HG02943 (cell line): ENCODE data around the gene ZNF581.

Experiments used
- ATAC-seq: cut with Tn5 transposase; IDR thresholded peaks from one replicate; pipeline ENCODE4 v1.9.1; 2021; ENCODE audit warnings: mild to moderate bottlenecking, low read depth, moderate library complexity; ENCODE audit not compliant: unreplicated experiment

Gene ZNF581

GRCh38 chr19:55625004-55625326 lies 18.5 kb upstream of the ZNF581 start:
- no peak for ATAC-seq

GRCh38 chr19:55626350-55626749 lies 17.1 kb upstream of the ZNF581 start:
- no peak for ATAC-seq

- no peak for ATAC-seq
Measured at GRCh38 chr19:55632463-55632834, 11.0 kb upstream of the ZNF581 start.

- ATAC-seq = no peak
Measured at GRCh38 chr19:55633861-55634260, 9.6 kb upstream of the ZNF581 start.

- no peak for ATAC-seq
Measured at GRCh38 chr19:55635334-55635717, 8.1 kb upstream of the ZNF581 start.

GRCh38 chr19:55635856-55636440 lies 7.5 kb upstream of the ZNF581 start:
- no peak for ATAC-seq

- no peak for ATAC-seq
Measured at GRCh38 chr19:55636723-55637122, 6.7 kb upstream of the ZNF581 start.

GRCh38 chr19:55637534-55637933 lies 5.9 kb upstream of the ZNF581 start:
- ATAC-seq = no peak

GRCh38 chr19:55638864-55639359 lies 4.5 kb upstream of the ZNF581 start:
- no peak for ATAC-seq

- no peak for ATAC-seq
Measured at GRCh38 chr19:55640043-55640576, 3.3 kb upstream of the ZNF581 start.

GRCh38 chr19:55640577-55641425 lies 2.6 kb upstream of the ZNF581 start, which contains the start of gene ZNF580:
Gene ZNF580, plus strand, starts transcription at chr19:55641002. Its CDS starts 1,507 bp downstream, at chr19:55642509.
- ATAC-seq = no peak

GRCh38 chr19:55641426-55642152 lies 1.9 kb upstream of the ZNF581 start:
- ATAC-seq = no peak

GRCh38 chr19:55642153-55643002 lies 1.1 kb upstream of the ZNF581 start:
- no peak for ATAC-seq

- ATAC-seq = no peak
Measured at GRCh38 chr19:55643887-55644176, 383 bp downstream of the ZNF581 start.

GRCh38 chr19:55644191-55644833 lies 863 bp downstream of the ZNF581 start:
- no peak for ATAC-seq

- no peak for ATAC-seq
Measured at GRCh38 chr19:55644842-55645511, 1.5 kb downstream of the ZNF581 start.

GRCh38 chr19:55645512-55645881 lies 2.0 kb downstream of the ZNF581 start:
- ATAC-seq = no peak

GRCh38 chr19:55646889-55647731 lies 3.7 kb downstream of the ZNF581 start:
- no peak for ATAC-seq
